Heart right ventricle (tissue), 16 donors: ENCODE measurements around the gene TMEM154. TPM values are rescaled to one million over a fixed set of nuclear protein-coding genes. Genes with fewer than 3 reads are reported as not detected.

ENCODE experiments used
- ATAC-seq, 8 donors: fragments of 200-7000 bp; cut with Tn5 transposase; one replicate each; pipeline ENCODE4 v1.9.1; 2020; ENCODE audit warnings: mild to moderate bottlenecking in 8 of 8, moderate library complexity in 8 of 8, moderate number of reproducible peaks in 1 of 8
- DNase-seq, 2 donors: peaks; one replicate each; pipeline ENCODE4 v3.0.0-alpha.2; 2020
- H3K27ac ChIP-seq, 10 donors: fragments of 200-600 bp; sonication (generic) in 2 of 10; one replicate each; pipeline versions ENCODE4 v1.5.0 to v1.8.0; 2020 to 2022; ENCODE audit warnings: mild to moderate bottlenecking in 3 of 10
- H3K27me3 ChIP-seq, 7 donors: fragments of 200-600 bp; one replicate each; pipeline ENCODE4 v1.8.0; 2021 to 2022; ENCODE audit warnings: mild to moderate bottlenecking in 2 of 7
- H3K36me3 ChIP-seq, 9 donors: fragments of 200-600 bp; sonication (generic) in 1 of 9; one replicate each; pipeline versions ENCODE4 v1.5.0 to v1.8.0; 2020 to 2022; ENCODE audit warnings: mild to moderate bottlenecking in 2 of 9
- H3K4me1 ChIP-seq, 9 donors: fragments of 200-600 bp; sonication (generic) in 1 of 9; one replicate each; pipeline versions ENCODE4 v1.5.0 to v1.8.0; 2020 to 2022; ENCODE audit warnings: mild to moderate bottlenecking in 4 of 9
- H3K4me3 ChIP-seq, 10 donors: fragments of 200-600 bp; sonication (generic) in 2 of 10; one replicate each; pipeline versions ENCODE4 v1.5.0 to v1.8.0; 2020 to 2022; ENCODE audit warnings: mild to moderate bottlenecking in 7 of 10, moderate library complexity in 2 of 10
- H3K9me3 ChIP-seq, 11 donors: fragments of 200-600 bp in 10 of 11; sonication (generic) in 2 of 11; one replicate each; pipeline versions ENCODE4 v1.5.0 to v1.8.0; 2013 to 2022; ENCODE audit warnings: mild to moderate bottlenecking in 2 of 11, control low read depth in 1 of 11, moderate library complexity in 1 of 11
- CTCF ChIP-seq, 9 donors: fragments of 200-600 bp; sonication (generic) in 2 of 9; IDR thresholded peaks; one replicate each; pipeline versions ENCODE4 v1.5.0 to v1.8.0; 2021 to 2022; ENCODE audit warnings: antibody characterized with exemption in 9 of 9, mild to moderate bottlenecking in 5 of 9, moderate library complexity in 1 of 9
- WGBS, 2 donors: extraction: QIAGEN DNeasy Blood & Tissue Kit; methylation state at CpG; one replicate each; pipeline ENCODE4 v1.1.7; 2013; ENCODE audit warnings: inconsistent platforms in 1 of 2; 5-methylcytosine and 5-hydroxymethylcytosine counted together
- intact Hi-C, 10 donors: fragments of 100-400 bp; cut with DNase I; formaldehyde crosslinking; loops; one replicate each; pipeline versions ENCODE4 v1.11.1 to v1.14.2; 2022
- polyA plus RNA-seq, 2 donors: library from polyadenylated mRNA; stranded (reverse); fragments of 200-250 nt; gene quantifications; one replicate each; pipeline ENCODE4 v1.2.3, GENCODE V29; 2013
- total RNA-seq, 10 donors: library from RNA; stranded (reverse); fragmentation: NEBNext Ultra II Directional in 3 of 10; extraction: Animal tissue kit (Norgen Biotek cat#: 25700) in 3 of 10; gene quantifications; one replicate each; pipeline versions ENCODE4 v1.2.1 to v1.2.4, GENCODE V29; 2021 to 2023
- donor health status: Arrhythmogenic right ventricular cardiomyopathy.
- donor health status: ischemic (EF 13 %, LVEDD 7.1; RV severe dilation, severe dysfunction).
- donor health status: healthy with polysubstance abuse.
- donor health status: DM: no; HTN: yes; CAD: no.
- donor health status: DM: no; HTN: no; CAD: no.
- donor health status: ischemic (EF 25% LVEDD 6.9; RV normal size, moderate dysfunction).
- donor health status: ischemic (EF 25% LVEDD 5.7; RV mildly dilated, moderate dysfunction).
- donor health status: healthy.
- donor health status: DM: yes; HTN: yes; CAD: no.
- donor health status: Ischemic cardiomyopathy.
- donor health status: ischemic (EF 35%, LVEDD 5.7; RV mildly dilated, moderate dysfunction).
- donor health status: nonischemic (EF 11% LVEDD 7.7; RV severe dilation, severe dysfunction).
- donor health status: DM: yes; HTN: yes; CAD: no.
- donor health status: PGD.
- donor health status: ischemic (EF 29% LVEDD 5.4; RV normal size, mild dysfunction).
- donor health status: nonischemic (EF 23%, LVEDD 6.1; RV moderate dilation, normal function).

Gene TMEM154
- total and polyA plus RNA-seq, 12 donors = 0.25 to 5.4 (median 1.8) TPM

GRCh38 chr4:152652102-152652501 is 27.7 kb downstream of the TMEM154 start:
- Histone ChIP-seq H3K27me3 (no peaks in the 10 kb centered on the region), H3K4me3 (no peak overlapping the region), H3K36me3 (peaks cover 0 to 10% (median 0%) of the 10 kb centered on the region in 9 donors), H3K4me1 (peaks cover 0 to 9% (median 0%) of the 10 kb centered on the region in 9 donors), H3K9me3 (peaks cover 0 to 18% (median 7%) of the 10 kb centered on the region in 11 donors), H3K27ac (no peak overlapping the region)
- intact Hi-C loops = no loop called here
- 90 to 98% methylated on average over 1 of the region's 1 CpG for WGBS, 2 donors
- ATAC-seq (no peak), DNase-seq (no peak)
- no peak for TF ChIP-seq CTCF (IDR thresholded peaks at IDR 0.05)

- H3K27me3 ChIP-seq = no peaks in the 10 kb centered on the region
- peaks cover 0 to 9% (median 0%) of the 10 kb centered on the region in 9 donors for H3K4me1 ChIP-seq
- intact Hi-C loops = no loop called here
- ATAC-seq (no peak), DNase-seq (no peak)
- H3K4me3 ChIP-seq = no peak overlapping the region
- H3K27ac ChIP-seq = no peak overlapping the region
- peaks cover 0 to 12% (median 1%) of the 10 kb centered on the region in 11 donors for H3K9me3 ChIP-seq
- H3K36me3 ChIP-seq = peaks cover 0 to 10% (median 0%) of the 10 kb centered on the region in 9 donors
- TF ChIP-seq CTCF (IDR thresholded peaks at IDR 0.05) = no peak
Observed at GRCh38 chr4:152651473-152652060, 28.2 kb downstream of the TMEM154 start.

- no peak for DNase-seq
- Histone ChIP-seq H3K27me3 (no peaks in the 10 kb centered on the region), H3K9me3 (peaks cover 0 to 7% (median 0%) of the 10 kb centered on the region in 11 donors), H3K4me3 (no peak overlapping the region), H3K36me3 (no peaks in the 10 kb centered on the region), H3K27ac (no peak overlapping the region), H3K4me1 (peaks cover 0 to 31% (median 5%) of the 10 kb centered on the region in 9 donors)
- intact Hi-C loops = loop anchor here in 4 of 10 donors (5.0 to 10.0 kb wide), 4 partner anchors 36 to 141 kb away; no protein-coding TSS in a partner anchor
- ATAC-seq = no peak
- WGBS, 2 donors = 91 to 92% methylated on average over 3 of the region's 3 CpGs
- no peak for TF ChIP-seq CTCF (IDR thresholded peaks at IDR 0.05)
Observed at GRCh38 chr4:152646221-152646620, 33.6 kb downstream of the TMEM154 start.

- Histone ChIP-seq H3K36me3 (no peaks in the 10 kb centered on the region), H3K4me1 (peaks cover 0 to 38% (median 6%) of the 10 kb centered on the region in 9 donors), H3K9me3 (no peaks in the 10 kb centered on the region), H3K27me3 (no peaks in the 10 kb centered on the region), H3K4me3 (no peak overlapping the region), H3K27ac (peak overlapping the region in 2 of 10 donors; percentile 23 to 65)
- ATAC-seq = peak in 5 of 8 donors; percentile 24 to 60 (median 58)
- 38 to 48% methylated on average over 4 of the region's 4 CpGs for WGBS, 2 donors
- intact Hi-C loops = loop anchor here in 9 of 10 donors (5.0 to 10.0 kb wide), 7 partner anchors 88 to 192 kb away; no protein-coding TSS in a partner anchor
- DNase-seq = no peak
- no peak for TF ChIP-seq CTCF (IDR thresholded peaks at IDR 0.05)
Observed at GRCh38 chr4:152644130-152644529, 35.7 kb downstream of the TMEM154 start.
